HFFc6 (cell line): ENCODE measurements around the gene CACNA1D. TPM values are rescaled to one million over a fixed set of nuclear protein-coding genes. Genes with fewer than 3 reads are reported as not detected.

Experiments
- DNase-seq: peaks from one replicate; pipeline ENCODE4 v3.0.0-alpha.2; 2018
- H3K27ac Mint-ChIP-seq: 2 replicates; pipeline ENCODE4 v1.8.0; 2020; ENCODE audit warnings: mild to moderate bottlenecking, mixed read lengths
- H3K27me3 Mint-ChIP-seq: 2 replicates; pipeline ENCODE4 v1.8.0; 2021; ENCODE audit warnings: mild to moderate bottlenecking, moderate library complexity, mixed read lengths; ENCODE audit not compliant: insufficient read depth
- H3K36me3 Mint-ChIP-seq: 2 replicates; pipeline ENCODE4 v1.8.0; 2021; ENCODE audit warnings: low read depth, mixed read lengths
- H3K4me1 Mint-ChIP-seq: 2 replicates; pipeline ENCODE4 v1.8.0; 2020; ENCODE audit warnings: low read depth, mixed read lengths
- H3K4me3 Mint-ChIP-seq: 2 replicates; pipeline ENCODE4 v1.8.0; 2020; ENCODE audit warnings: mild to moderate bottlenecking, moderate library complexity, mixed read lengths
- H3K9me3 Mint-ChIP-seq: 2 replicates; pipeline ENCODE4 v1.8.0; 2020; ENCODE audit warnings: mild to moderate bottlenecking, mixed read lengths
- CTCF ChIP-seq: fragments of 200-600 bp; sonication (generic); IDR thresholded peaks from 2 replicates; pipeline ENCODE4 v1.5.0; 2021; ENCODE audit warnings: antibody characterized with exemption, mild to moderate bottlenecking
- total RNA-seq, 6 experiments: library from RNA; stranded (reverse); fragmentation: NEBNext Ultra II Directional; extraction: Animal tissue kit (Norgen Biotek cat#: 25700); gene quantifications; 2 replicates in 1 of 6; 3 replicates in 5 of 6; pipeline ENCODE4 v1.2.3, GENCODE V29; 2021

CACNA1D gene
- total RNA-seq, 6 experiments from 2014 or later = 0.09 TPM; not detected in 5

- H3K27me3 Mint-ChIP-seq = peaks cover 5% of the 10 kb centered on the region; the same call in 1 of the 2 replicates
- DNase-seq = no peak
- no peaks in the 10 kb centered on the region for H3K4me1 Mint-ChIP-seq
- no peak overlapping the region for H3K4me3 Mint-ChIP-seq
- TF ChIP-seq CTCF = no peak
- H3K27ac Mint-ChIP-seq = no peak overlapping the region
- no peaks in the 10 kb centered on the region for H3K36me3 Mint-ChIP-seq
- H3K9me3 Mint-ChIP-seq = no peaks in the 10 kb centered on the region
Measured at GRCh38 chr3:53606793-53607192, 112.4 kb downstream of the CACNA1D start.

DNA sequence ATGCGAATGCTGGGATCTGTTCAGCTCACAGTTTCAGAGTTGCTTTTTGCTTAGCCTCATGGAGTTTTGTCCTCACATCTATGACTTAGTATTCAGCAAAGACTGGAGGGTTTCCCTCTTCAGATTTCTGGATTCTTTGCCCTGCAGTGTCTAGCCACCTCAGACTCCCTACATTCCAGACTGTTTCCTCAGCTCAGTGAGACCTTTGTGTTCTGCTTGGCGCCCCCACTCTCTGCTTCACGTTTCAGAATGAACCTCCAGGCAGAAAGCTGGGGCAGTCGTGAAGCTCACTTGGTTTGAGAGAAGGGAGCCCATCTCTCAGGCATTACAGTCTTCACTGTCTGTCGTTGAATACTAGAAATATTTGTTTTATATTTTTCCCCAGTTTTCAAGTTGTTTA lies 118.1 kb downstream of the CACNA1D start:
- no peak overlapping the region for H3K27ac Mint-ChIP-seq
- H3K36me3 Mint-ChIP-seq = no peaks in the 10 kb centered on the region
- H3K4me3 Mint-ChIP-seq = no peak overlapping the region
- no peak for TF ChIP-seq CTCF
- H3K27me3 Mint-ChIP-seq = peaks cover 5% of the 10 kb centered on the region
- H3K9me3 Mint-ChIP-seq = no peaks in the 10 kb centered on the region
- DNase-seq = no peak
- H3K4me1 Mint-ChIP-seq = no peaks in the 10 kb centered on the region

DNA sequence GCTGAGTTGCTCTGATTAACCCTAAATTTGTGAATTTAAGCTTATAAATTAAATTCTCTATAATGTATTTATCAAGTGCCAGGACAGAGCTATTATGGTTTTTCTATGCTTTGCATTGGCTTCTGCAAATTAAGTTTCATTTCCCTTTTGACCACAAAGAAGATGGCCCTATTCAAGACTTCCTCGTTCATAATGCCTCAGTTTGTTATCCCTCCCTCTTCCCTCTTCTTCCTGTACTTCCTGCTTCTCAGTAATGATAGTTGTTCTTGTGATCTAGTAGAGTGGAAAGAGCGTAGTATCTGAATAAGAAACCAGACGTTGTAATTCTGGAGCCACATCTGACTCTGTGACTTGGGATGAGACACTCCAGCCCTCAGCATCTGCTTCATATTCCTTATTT lies 118.7 kb downstream of the CACNA1D start:
- no peak for TF ChIP-seq CTCF
- Mint-ChIP-seq H3K9me3 (no peaks in the 10 kb centered on the region), H3K27me3 (peaks cover 5% of the 10 kb centered on the region)

GRCh38 chr3:53614307-53614706 lies 119.9 kb downstream of the CACNA1D start:
- Mint-ChIP-seq H3K4me1 (no peaks in the 10 kb centered on the region), H3K36me3 (no peaks in the 10 kb centered on the region), H3K4me3 (no peak overlapping the region), H3K27ac (no peak overlapping the region), H3K9me3 (no peaks in the 10 kb centered on the region), H3K27me3 (peaks cover 10% of the 10 kb centered on the region)
- no peak for TF ChIP-seq CTCF
- no peak for DNase-seq

More for the DNA sequence above, 118.7 kb downstream of the CACNA1D start:
- H3K27ac Mint-ChIP-seq = no peak overlapping the region
- no peaks in the 10 kb centered on the region for H3K36me3 Mint-ChIP-seq
- no peaks in the 10 kb centered on the region for H3K4me1 Mint-ChIP-seq
- DNase-seq = no peak
- H3K4me3 Mint-ChIP-seq = no peak overlapping the region

- Mint-ChIP-seq H3K36me3 (no peaks in the 10 kb centered on the region), H3K4me1 (no peaks in the 10 kb centered on the region), H3K27ac (no peak overlapping the region), H3K4me3 (no peak overlapping the region), H3K27me3 (peaks cover 14% of the 10 kb centered on the region), H3K9me3 (no peaks in the 10 kb centered on the region)
- TF ChIP-seq CTCF = no peak
- DNase-seq = no peak
Measured at GRCh38 chr3:53616321-53616720, 121.9 kb downstream of the CACNA1D start.
